ENCODE results near the gene SLC25A39. TPM values are rescaled to one million over a fixed set of nuclear protein-coding genes. Genes with fewer than 3 reads are reported as not detected.
A peak's percentile ranks its signal among the peaks of the same experiment; 100 is the strongest.

The SLC25A39 gene
- total and polyA plus RNA-seq, 9 donors, result 35.9 to 87.7 (median 70.0) TPM

- no peak for DNase-seq
- H3K27ac ChIP-seq (ENCODE audit: low read length), result no peak overlapping the region
- WGBS (ENCODE audit: insufficient coverage), result 65% methylated on average over 17 of the region's 27 CpGs
Measured at GRCh38 chr17:44323359-44324091, 1.1 kb downstream of the SLC25A39 start.

GRCh38 chr17:44322236-44322895 lies 2.3 kb downstream of the SLC25A39 start:
- peaks cover 29% of the 10 kb centered on the region for H3K4me1 ChIP-seq (ENCODE audit: control insufficient read depth, insufficient read depth, low read length)
- peaks cover 33% of the 10 kb centered on the region for H3K36me3 ChIP-seq (ENCODE audit: control insufficient read depth, insufficient read depth, low read length)
- peaks cover 10% of the 10 kb centered on the region for H3K27me3 ChIP-seq (ENCODE audit: control insufficient read depth, insufficient read depth, low read length)
- WGBS (ENCODE audit: insufficient coverage), result 93% methylated on average over 11 of the region's 11 CpGs
- no peak for DNase-seq
- no peak overlapping the region for H3K4me3 ChIP-seq (ENCODE audit: low read length)
- H3K27ac ChIP-seq (ENCODE audit: low read length), result no peak overlapping the region
- H3K9me3 ChIP-seq (replicated peaks; ENCODE audit: control insufficient read depth, low read depth, low read length), result no peaks in the 10 kb centered on the region

More at GRCh38 chr17:44323359-44324091, 1.1 kb downstream of the SLC25A39 start:
- no peaks in the 10 kb centered on the region for H3K27me3 ChIP-seq (ENCODE audit: control insufficient read depth, insufficient read depth, low read length)
- peaks cover 29% of the 10 kb centered on the region for H3K4me1 ChIP-seq (ENCODE audit: control insufficient read depth, insufficient read depth, low read length)
- peak overlapping the region; percentile 68 for H3K4me3 ChIP-seq (ENCODE audit: low read length)
- H3K36me3 ChIP-seq (ENCODE audit: control insufficient read depth, insufficient read depth, low read length), result peaks cover 33% of the 10 kb centered on the region
- no peaks in the 10 kb centered on the region for H3K9me3 ChIP-seq (replicated peaks; ENCODE audit: control insufficient read depth, low read depth, low read length)

- WGBS (ENCODE audit: insufficient coverage), result 95% methylated on average over 15 of the region's 21 CpGs
- no peak for DNase-seq
- H3K4me3 ChIP-seq (ENCODE audit: low read length), result no peak overlapping the region
- H3K9me3 ChIP-seq (replicated peaks; ENCODE audit: control insufficient read depth, low read depth, low read length), result no peaks in the 10 kb centered on the region
- H3K27me3 ChIP-seq (ENCODE audit: control insufficient read depth, insufficient read depth, low read length), result peaks cover 18% of the 10 kb centered on the region
- H3K36me3 ChIP-seq (ENCODE audit: control insufficient read depth, insufficient read depth, low read length), result peaks cover 33% of the 10 kb centered on the region
- H3K27ac ChIP-seq (ENCODE audit: low read length), result no peak overlapping the region
- H3K4me1 ChIP-seq (ENCODE audit: control insufficient read depth, insufficient read depth, low read length), result peaks cover 26% of the 10 kb centered on the region
Measured at GRCh38 chr17:44321246-44322120, 3.1 kb downstream of the SLC25A39 start.

DNA sequence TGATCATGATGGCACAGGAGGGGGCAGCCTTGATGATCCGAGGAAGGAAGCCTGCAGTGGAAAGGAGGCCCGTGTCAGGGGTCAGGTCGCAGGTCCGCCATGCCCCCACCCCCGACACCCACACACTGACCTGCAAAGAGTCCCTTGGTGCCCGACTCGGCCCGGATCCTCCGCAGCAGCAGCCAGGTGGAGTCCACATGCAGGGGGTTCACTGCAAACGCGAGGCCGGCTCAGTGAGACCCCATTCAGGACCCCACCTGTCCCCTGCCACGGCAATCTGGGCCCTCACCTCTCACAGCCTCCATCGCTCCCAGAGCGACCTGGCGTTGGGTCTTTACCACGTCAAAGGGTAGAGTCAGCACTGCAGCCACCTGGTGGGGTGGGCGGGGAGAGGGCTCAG lies 4.6 kb downstream of the SLC25A39 start:
- H3K27ac ChIP-seq (ENCODE audit: low read length), result no peak overlapping the region
- WGBS (ENCODE audit: insufficient coverage), result 80% methylated on average over 12 of the region's 18 CpGs
- DNase-seq, result no peak
- no peak overlapping the region for H3K4me3 ChIP-seq (ENCODE audit: low read length)
- peaks cover 17% of the 10 kb centered on the region for H3K4me1 ChIP-seq (ENCODE audit: control insufficient read depth, insufficient read depth, low read length)
- H3K27me3 ChIP-seq (ENCODE audit: control insufficient read depth, insufficient read depth, low read length), result peaks cover 32% of the 10 kb centered on the region
- H3K36me3 ChIP-seq (ENCODE audit: control insufficient read depth, insufficient read depth, low read length), result peaks cover 33% of the 10 kb centered on the region
- no peaks in the 10 kb centered on the region for H3K9me3 ChIP-seq (replicated peaks; ENCODE audit: control insufficient read depth, low read depth, low read length)

GRCh38 chr17:44318077-44318892 lies 6.3 kb downstream of the SLC25A39 start:
- no peak for DNase-seq
- H3K27ac ChIP-seq (ENCODE audit: low read length), result no peak overlapping the region
- no peaks in the 10 kb centered on the region for H3K9me3 ChIP-seq (replicated peaks; ENCODE audit: control insufficient read depth, low read depth, low read length)
- peaks cover 48% of the 10 kb centered on the region for H3K27me3 ChIP-seq (ENCODE audit: control insufficient read depth, insufficient read depth, low read length)
- H3K4me3 ChIP-seq (ENCODE audit: low read length), result no peak overlapping the region
- 78% methylated on average over 13 of the region's 15 CpGs for WGBS (ENCODE audit: insufficient coverage)
- H3K4me1 ChIP-seq (ENCODE audit: control insufficient read depth, insufficient read depth, low read length), result peaks cover 10% of the 10 kb centered on the region
- peaks cover 33% of the 10 kb centered on the region for H3K36me3 ChIP-seq (ENCODE audit: control insufficient read depth, insufficient read depth, low read length)

- no peaks in the 10 kb centered on the region for H3K9me3 ChIP-seq (replicated peaks; ENCODE audit: control insufficient read depth, low read depth, low read length)
- DNase-seq, result no peak
- WGBS (ENCODE audit: insufficient coverage), result 91% methylated on average over 4 of the region's 6 CpGs
- peaks cover 33% of the 10 kb centered on the region for H3K36me3 ChIP-seq (ENCODE audit: control insufficient read depth, insufficient read depth, low read length)
- H3K4me1 ChIP-seq (ENCODE audit: control insufficient read depth, insufficient read depth, low read length), result peaks cover 10% of the 10 kb centered on the region
- H3K27ac ChIP-seq (ENCODE audit: low read length), result no peak overlapping the region
- H3K27me3 ChIP-seq (ENCODE audit: control insufficient read depth, insufficient read depth, low read length), result peaks cover 55% of the 10 kb centered on the region
- no peak overlapping the region for H3K4me3 ChIP-seq (ENCODE audit: low read length)
Measured at GRCh38 chr17:44317545-44317944, 7.1 kb downstream of the SLC25A39 start.

- H3K9me3 ChIP-seq (replicated peaks; ENCODE audit: control insufficient read depth, low read depth, low read length), result no peaks in the 10 kb centered on the region
- peaks cover 10% of the 10 kb centered on the region for H3K4me1 ChIP-seq (ENCODE audit: control insufficient read depth, insufficient read depth, low read length)
- WGBS (ENCODE audit: insufficient coverage), result 3% methylated on average over 32 of the region's 38 CpGs
- H3K4me3 ChIP-seq (ENCODE audit: low read length), result no peak overlapping the region
- peaks cover 64% of the 10 kb centered on the region for H3K27me3 ChIP-seq (ENCODE audit: control insufficient read depth, insufficient read depth, low read length)
- H3K36me3 ChIP-seq (ENCODE audit: control insufficient read depth, insufficient read depth, low read length), result peaks cover 19% of the 10 kb centered on the region
- H3K27ac ChIP-seq (ENCODE audit: low read length), result no peak overlapping the region
- DNase-seq, result no peak
Measured at GRCh38 chr17:44315760-44316731, 8.6 kb downstream of the SLC25A39 start.

DNA sequence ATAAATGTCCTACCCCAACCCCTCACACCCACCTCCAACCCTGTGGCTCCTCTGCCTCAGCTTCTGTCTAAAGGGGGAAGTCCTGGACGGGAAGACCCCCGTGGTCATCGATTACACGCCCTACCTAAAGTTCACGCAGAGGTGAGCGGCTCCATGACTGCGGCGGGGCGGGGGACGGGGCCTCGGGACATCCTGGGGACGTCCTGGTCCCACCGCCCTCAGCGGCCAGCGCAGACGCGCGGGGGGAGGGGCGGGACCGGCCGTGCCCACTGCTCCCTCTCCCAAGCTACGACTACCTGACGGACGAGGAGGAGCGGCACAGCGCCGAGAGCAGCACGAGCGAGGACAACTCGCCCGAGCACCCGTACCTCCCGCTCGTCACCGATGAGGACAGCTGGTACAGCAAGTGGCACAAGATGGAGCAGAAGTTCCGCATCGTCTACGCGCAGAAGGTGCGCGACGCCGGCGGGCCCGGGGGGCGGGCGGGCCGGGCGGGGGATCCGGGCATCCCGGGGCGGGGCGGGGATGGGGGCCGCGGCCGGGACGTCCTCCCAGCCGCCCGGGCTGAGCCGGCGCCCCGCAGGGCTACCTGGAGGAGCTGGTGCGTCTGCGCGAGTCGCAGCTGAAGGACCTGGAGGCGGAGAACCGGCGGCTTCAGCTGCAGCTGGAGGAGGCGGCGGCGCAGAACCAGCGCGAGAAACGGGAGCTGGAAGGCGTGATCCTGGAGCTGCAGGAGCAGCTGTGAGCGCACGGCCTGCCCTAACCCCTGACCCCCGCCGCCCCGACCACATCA lies 9.6 kb downstream of the SLC25A39 start:
- H3K9me3 ChIP-seq (replicated peaks; ENCODE audit: control insufficient read depth, low read depth, low read length), result no peaks in the 10 kb centered on the region
- peaks cover 10% of the 10 kb centered on the region for H3K36me3 ChIP-seq (ENCODE audit: control insufficient read depth, insufficient read depth, low read length)
- under 1% methylated on average over 77 of the region's 81 CpGs for WGBS (ENCODE audit: insufficient coverage)
- peaks cover 10% of the 10 kb centered on the region for H3K4me1 ChIP-seq (ENCODE audit: control insufficient read depth, insufficient read depth, low read length)
- H3K27me3 ChIP-seq (ENCODE audit: control insufficient read depth, insufficient read depth, low read length), result peaks cover 71% of the 10 kb centered on the region
- no peak overlapping the region for H3K4me3 ChIP-seq (ENCODE audit: low read length)
- no peak for DNase-seq
- H3K27ac ChIP-seq (ENCODE audit: low read length), result no peak overlapping the region
